GM18519 (cell line): ENCODE data around the gene MFSD2A.
"Not testable (repeated sequence)": the region's sequence is repeated elsewhere in the genome, so short reads cannot be mapped to it uniquely, and the experiment has no call there.

ENCODE experiments used
- ATAC-seq: cut with Tn5 transposase; IDR thresholded peaks from one replicate; pipeline ENCODE4 v1.9.1; 2021; ENCODE audit warnings: mild to moderate bottlenecking, moderate library complexity; ENCODE audit not compliant: unreplicated experiment, low FRiP score

The MFSD2A gene

GRCh38 chr1:39954870-39955546, at the start of gene MFSD2A:
MFSD2A (plus strand) TSS chr1:39955145; CDS start chr1:39955293, 148 bp downstream.
- ATAC-seq: no peak

- no peak for ATAC-seq
Observed at GRCh38 chr1:39905172-39905571, 49.8 kb upstream of the MFSD2A start.

- no peak for ATAC-seq
Observed at GRCh38 chr1:39907528-39908453, 47.2 kb upstream of the MFSD2A start.

GRCh38 chr1:39908534-39908933, 46.4 kb upstream of the MFSD2A start:
- no peak for ATAC-seq

GRCh38 chr1:39910263-39910662, 44.7 kb upstream of the MFSD2A start:
- no peak for ATAC-seq

GRCh38 chr1:39913136-39913535, 41.8 kb upstream of the MFSD2A start:
- ATAC-seq: not testable (repeated sequence)

GRCh38 chr1:39915499-39916129, 39.3 kb upstream of the MFSD2A start:
- no peak for ATAC-seq

- ATAC-seq: no peak
Observed at GRCh38 chr1:39917825-39918224, 37.1 kb upstream of the MFSD2A start.

- no peak for ATAC-seq
Observed at GRCh38 chr1:39919545-39919944, 35.4 kb upstream of the MFSD2A start.

GRCh38 chr1:39922251-39922688, 32.7 kb upstream of the MFSD2A start:
- no peak for ATAC-seq

GRCh38 chr1:39925721-39926342, 29.1 kb upstream of the MFSD2A start:
- no peak for ATAC-seq

- no peak for ATAC-seq
Observed at GRCh38 chr1:39926343-39926793, 28.6 kb upstream of the MFSD2A start.

GRCh38 chr1:39926820-39927219, 28.1 kb upstream of the MFSD2A start:
- no peak for ATAC-seq

GRCh38 chr1:39927538-39927937, 27.4 kb upstream of the MFSD2A start:
- no peak for ATAC-seq

GRCh38 chr1:39928809-39929587, 25.9 kb upstream of the MFSD2A start:
- no peak for ATAC-seq

- no peak for ATAC-seq
Observed at GRCh38 chr1:39933956-39934941, 20.7 kb upstream of the MFSD2A start.

- ATAC-seq: no peak
Observed at GRCh38 chr1:39936724-39937491, 18.0 kb upstream of the MFSD2A start.

- no peak for ATAC-seq
Observed at GRCh38 chr1:39938856-39939255, 16.1 kb upstream of the MFSD2A start.
